Right atrium auricular region (tissue), 2 donors: ENCODE data around the gene ZSWIM3. TPM values are rescaled to one million over a fixed set of nuclear protein-coding genes. Genes with fewer than 3 reads are reported as not detected.

Experiments used
- total RNA-seq, 2 donors: library from RNA; depleted of rRNA; stranded (reverse); fragments of >200 nt; gene quantifications; one replicate each; pipeline ENCODE4 v1.1.0, GENCODE V29; 2016

ZSWIM3 gene
- total RNA-seq, 2 donors from 2014 or later = 2.4 to 3.7 TPM

Other genes starting within 250 kb of the ZSWIM3 start
- not detected for gene WFDC10A, start 227.9 kb upstream of the ZSWIM3 start, total RNA-seq
- gene WFDC9, start 226.3 kb upstream of the ZSWIM3 start, total RNA-seq = not detected
- gene WFDC11, start 187.4 kb upstream of the ZSWIM3 start, total RNA-seq = not detected
- not detected for gene WFDC13, start 155.6 kb upstream of the ZSWIM3 start, total RNA-seq
- gene WFDC10B, start 152.6 kb upstream of the ZSWIM3 start, total RNA-seq = not detected
- gene SPINT4, start 135.3 kb upstream of the ZSWIM3 start, total RNA-seq = not detected
- under 1 TPM in 1 of 2 donors, not detected in 1; 0.75 TPM for gene WFDC3, start 65.7 kb upstream of the ZSWIM3 start, total RNA-seq
- 10 to 100 TPM; 13.2 to 21.6 TPM for gene DNTTIP1, start 65.7 kb upstream of the ZSWIM3 start, total RNA-seq
- 1 to 10 TPM; 1.4 to 4.9 TPM for gene UBE2C, start 45.0 kb upstream of the ZSWIM3 start, total RNA-seq
- gene TNNC2, start 30.3 kb upstream of the ZSWIM3 start, total RNA-seq = under 1 TPM in 1 of 2 donors, not detected in 1; 0.51 TPM
- 10 to 100 TPM; 43.5 to 54.7 TPM for gene SNX21, start 23.8 kb upstream of the ZSWIM3 start, total RNA-seq
- 10 to 100 TPM; 39.9 to 40.9 TPM for gene ACOT8, start 222 bp upstream of the ZSWIM3 start, total RNA-seq
- 10 to 100 TPM in 1 of 2 donors, 1 to 10 TPM in 1; 9.8 to 13.8 TPM for gene ZSWIM1, start 23.6 kb downstream of the ZSWIM3 start, total RNA-seq
- gene SPATA25, start 30.0 kb downstream of the ZSWIM3 start, total RNA-seq = 1 to 10 TPM; 1.1 to 1.4 TPM
- 1 to 10 TPM; 8.7 to 8.8 TPM for gene NEURL2, start 33.6 kb downstream of the ZSWIM3 start, total RNA-seq
- 100 to 1,000 TPM in 1 of 2 donors, 10 to 100 TPM in 1; 83.8 to 116 TPM for gene CTSA, start 33.7 kb downstream of the ZSWIM3 start, total RNA-seq
- gene PLTP, start 54.5 kb downstream of the ZSWIM3 start, total RNA-seq = 100 to 1,000 TPM in 1 of 2 donors, 10 to 100 TPM in 1; 53.6 to 221 TPM
- gene PCIF1, start 77.1 kb downstream of the ZSWIM3 start, total RNA-seq = 10 to 100 TPM; 21.1 to 39.8 TPM
- 10 to 100 TPM in 1 of 2 donors, 1 to 10 TPM in 1; 6.6 to 12.1 TPM for gene ZNF335, start 114.6 kb downstream of the ZSWIM3 start, total RNA-seq
- gene MMP9, start 151.3 kb downstream of the ZSWIM3 start, total RNA-seq = 1 to 10 TPM in 1 of 2 donors, under 1 TPM in 1; 0.82 to 1.8 TPM
- not detected for gene SLC12A5, start 171.6 kb downstream of the ZSWIM3 start, total RNA-seq
- gene NCOA5, start 232.3 kb downstream of the ZSWIM3 start, total RNA-seq = 10 to 100 TPM; 17.8 to 23.3 TPM